GM23338 (cell line): ENCODE results near the gene BUB1B. TPM values are rescaled to one million over a fixed set of nuclear protein-coding genes. Genes with fewer than 3 reads are reported as not detected.

ENCODE experiments used
- ATAC-seq: fragments of 200-7000 bp; cut with Tn5 transposase; 3 replicates; pipeline ENCODE4 v1.9.1; 2020
- DNase-seq: peaks from one replicate; pipeline ENCODE4 v3.0.0-alpha.2; 2015; ENCODE audit warnings: low spot score
- H2AFZ ChIP-seq: fragments of 200-600 bp; sonication (generic); 2 replicates; pipeline ENCODE4 v1.8.0; 2016; ENCODE audit warnings: antibody characterized with exemption, mild to moderate bottlenecking, moderate library complexity
- H3F3A ChIP-seq: fragments of 200-600 bp; sonication (generic); replicated peaks from 2 replicates; pipeline ENCODE4 v1.8.0; 2017; ENCODE audit warnings: antibody characterized with exemption, mixed run types, low read depth
- H3K27ac ChIP-seq: fragments of 200-600 bp; sonication (generic); 2 replicates; pipeline ENCODE4 v1.6.1; 2016; ENCODE audit warnings: low read depth
- H3K27me3 ChIP-seq: fragments of 200-600 bp; sonication (generic); 2 replicates; pipeline ENCODE4 v1.8.0; 2016; ENCODE audit warnings: mild to moderate bottlenecking, mixed run types, moderate library complexity; ENCODE audit not compliant: insufficient read depth
- H3K36me3 ChIP-seq: fragments of 200-600 bp; sonication (generic); 2 replicates; pipeline ENCODE4 v1.8.0; 2016; ENCODE audit warnings: mild to moderate bottlenecking; ENCODE audit not compliant: insufficient read depth
- H3K4me1 ChIP-seq: fragments of 200-600 bp; sonication (generic); 2 replicates; pipeline ENCODE4 v1.8.0; 2016; ENCODE audit warnings: mild to moderate bottlenecking, moderate library complexity; ENCODE audit not compliant: insufficient read depth
- H3K4me2 ChIP-seq: fragments of 200-600 bp; sonication (generic); 2 replicates; pipeline ENCODE4 v1.7.1; 2017; ENCODE audit warnings: mixed run types
- H3K4me3 ChIP-seq: fragments of 200-600 bp; sonication (generic); 2 replicates; pipeline ENCODE4 v1.6.1; 2016; ENCODE audit warnings: mixed run types
- H3K79me2 ChIP-seq: fragments of 200-600 bp; sonication (generic); replicated peaks from 2 replicates; pipeline ENCODE4 v1.8.0; 2017; ENCODE audit warnings: mild to moderate bottlenecking; ENCODE audit not compliant: insufficient read depth
- H3K9me2 ChIP-seq: fragments of 200-600 bp; sonication (generic); 2 replicates; pipeline ENCODE4 v1.8.0; 2017; ENCODE audit not compliant: insufficient read depth
- H4K20me1 ChIP-seq: fragments of 200-600 bp; sonication (generic); replicated peaks from 2 replicates; pipeline ENCODE4 v1.8.0; 2017; ENCODE audit warnings: mild to moderate bottlenecking; ENCODE audit not compliant: insufficient read depth
- H3K27ac Mint-ChIP-seq: 2 replicates; pipeline ENCODE4 v1.8.0; 2020; ENCODE audit warnings: inconsistent platforms, mild to moderate bottlenecking, moderate library complexity, mixed read lengths
- H3K27me3 Mint-ChIP-seq: 3 replicates; pipeline ENCODE4 v1.8.0; 2022; ENCODE audit warnings: low read depth, mild to moderate bottlenecking, moderate library complexity, mixed read lengths, inconsistent platforms; ENCODE audit not compliant: insufficient read depth, poor library complexity
- H3K36me3 Mint-ChIP-seq: 3 replicates; pipeline ENCODE4 v1.8.0; 2021; ENCODE audit warnings: low read depth, mild to moderate bottlenecking, inconsistent platforms, moderate library complexity, mixed read lengths
- H3K4me1 Mint-ChIP-seq: 3 replicates; pipeline ENCODE4 v1.8.0; 2020; ENCODE audit warnings: mild to moderate bottlenecking, inconsistent platforms, mixed read lengths
- H3K4me3 Mint-ChIP-seq: 3 replicates; pipeline ENCODE4 v1.8.0; 2021; ENCODE audit warnings: moderate library complexity, mild to moderate bottlenecking, inconsistent platforms, mixed read lengths
- H3K9me3 Mint-ChIP-seq: 3 replicates; pipeline ENCODE4 v1.8.0; 2020; ENCODE audit warnings: moderate library complexity, mild to moderate bottlenecking, inconsistent platforms, mixed read lengths
- CREB1 ChIP-seq: fragments of 250-450 bp; sonication (Bioruptor Pico); IDR thresholded peaks from 2 replicates; pipeline ENCODE4 v1.5.0; 2020; ENCODE audit warnings: low read depth, mild to moderate bottlenecking, moderate library complexity
- CTCF ChIP-seq, 2 experiments: fragments of 200-600 bp in 1 of 2; sonication (generic) in 1 of 2; conservative IDR thresholded peaks; 2 replicates each; pipeline versions ENCODE4 v1.5.1 to v1.6.1; 2016 to 2017; ENCODE audit warnings: antibody characterized with exemption in 2 of 2, low read depth in 2 of 2, mild to moderate bottlenecking in 2 of 2, moderate library complexity in 1 of 2
- ETS1 ChIP-seq: IDR thresholded peaks from 2 replicates; pipeline ENCODE4 v1.6.1; 2016; ENCODE audit warnings: antibody characterized with exemption
- EZH2 ChIP-seq: fragments of 200-600 bp; sonication (generic); IDR thresholded peaks from one replicate; pipeline ENCODE4 v1.8.0; 2017; ENCODE audit warnings: antibody characterized with exemption, mild to moderate bottlenecking, low read depth; ENCODE audit not compliant: unreplicated experiment
- EZH2phosphoT487 ChIP-seq: fragments of 200-600 bp; sonication (generic); IDR thresholded peaks from one replicate; pipeline ENCODE4 v1.8.1; 2018; ENCODE audit warnings: antibody characterized with exemption; ENCODE audit not compliant: unreplicated experiment
- JUNB ChIP-seq: IDR thresholded peaks from one replicate; pipeline ENCODE4 v1.6.1; 2016; ENCODE audit warnings: antibody characterized with exemption; ENCODE audit not compliant: unreplicated experiment
- NANOG ChIP-seq: IDR thresholded peaks from 2 replicates; pipeline ENCODE4 v1.6.1; 2016; ENCODE audit warnings: antibody characterized with exemption, borderline replicate concordance
- POLR2AphosphoS5 ChIP-seq: IDR thresholded peaks from 2 replicates; pipeline ENCODE4 v1.6.1; 2016; ENCODE audit warnings: antibody characterized with exemption, low read depth
- REST ChIP-seq: IDR thresholded peaks from one replicate; pipeline ENCODE4 v1.6.1; 2018; ENCODE audit warnings: antibody characterized with exemption; ENCODE audit not compliant: unreplicated experiment
- STAT1 ChIP-seq: IDR thresholded peaks from one replicate; pipeline ENCODE4 v1.6.1; 2016; ENCODE audit warnings: antibody characterized with exemption; ENCODE audit not compliant: unreplicated experiment
- ZNF114 ChIP-seq: fragments of 250-450 bp; sonication (Bioruptor Pico); IDR thresholded peaks from 2 replicates; pipeline ENCODE4 v1.5.0; 2020; ENCODE audit warnings: mild to moderate bottlenecking, moderate library complexity
- ZNF331 ChIP-seq: fragments of 250-450 bp; sonication (Bioruptor Pico); IDR thresholded peaks from 2 replicates; pipeline ENCODE4 v1.5.0; 2020; ENCODE audit warnings: low read depth, mild to moderate bottlenecking, moderate library complexity
- ZNF462 ChIP-seq: fragments of 250-450 bp; sonication (Bioruptor Pico); IDR thresholded peaks from 2 replicates; pipeline ENCODE4 v1.5.0; 2020; ENCODE audit warnings: mild to moderate bottlenecking, moderate library complexity
- polyA plus RNA-seq: library from polyadenylated mRNA; unstranded; fragments of >200 nt; fragmentation: Nextera tagmentation; extraction: Ambion mirVana; gene quantifications from 2 replicates; pipeline ENCODE4 v1.2.1, GENCODE V29; 2016
- total RNA-seq: library from RNA; depleted of rRNA; stranded (reverse); fragments of >200 nt; shearing (Covaris generic); gene quantifications from 2 replicates; pipeline ENCODE4 v1.2.3, GENCODE V29; 2014

BUB1B gene
- total and polyA plus RNA-seq, 2 experiments from 2014 or later, result 77.7 to 160 TPM

GRCh38 chr15:40265875-40266274 is 105.0 kb downstream of the BUB1B start:
- peaks cover 15% of the 10 kb centered on the region for H3K4me1 Mint-ChIP-seq
- Histone ChIP-seq H3K27me3 (no peaks in the 10 kb centered on the region), H3K9me2 (no peaks in the 10 kb centered on the region), H2AFZ (no peak overlapping the region), H3F3A (no peaks in the 10 kb centered on the region), H3K27ac (no peak overlapping the region), H3K36me3 (no peaks in the 10 kb centered on the region), H3K79me2 (no peaks in the 10 kb centered on the region), H3K4me3 (no peak overlapping the region), H3K4me2 (no peak overlapping the region), H3K4me1 (no peaks in the 10 kb centered on the region), H4K20me1 (no peaks in the 10 kb centered on the region)
- H3K4me3 Mint-ChIP-seq, result no peak overlapping the region
- no peak for ATAC-seq
- no peak overlapping the region for H3K27ac Mint-ChIP-seq
- peaks cover 4% of the 10 kb centered on the region; the same call in 1 of the 3 replicates for H3K36me3 Mint-ChIP-seq
- peaks cover 3% of the 10 kb centered on the region for H3K27me3 Mint-ChIP-seq
- DNase-seq, result no peak
- no peak for TF ChIP-seq EZH2
- no peak for TF ChIP-seq CREB1 (CRISPR knock-in tag)
- TF ChIP-seq ETS1, result no peak
- TF ChIP-seq EZH2phosphoT487, result no peak
- no peak for TF ChIP-seq STAT1
- TF ChIP-seq NANOG, result no peak
- TF ChIP-seq REST, result no peak
- no peak for TF ChIP-seq ZNF462 (CRISPR knock-in tag)
- TF ChIP-seq ZNF331, result no peak
- no peak for TF ChIP-seq ZNF114
- TF ChIP-seq CTCF (conservative IDR thresholded peaks at IDR 0.05; ENCODE audit: low read depth in 2 of 2), result no peak
- TF ChIP-seq JUNB, result no peak
- TF ChIP-seq POLR2AphosphoS5, result no peak
- H3K9me3 Mint-ChIP-seq, result no peaks in the 10 kb centered on the region; the same call in 2 of the 3 replicates
